Measurements from ENCODE around the gene NKTR. TPM values are rescaled to one million over a fixed set of nuclear protein-coding genes. Genes with fewer than 3 reads are reported as not detected.

The NKTR gene
- total RNA-seq, 1 donor: 324 TPM

DNA sequence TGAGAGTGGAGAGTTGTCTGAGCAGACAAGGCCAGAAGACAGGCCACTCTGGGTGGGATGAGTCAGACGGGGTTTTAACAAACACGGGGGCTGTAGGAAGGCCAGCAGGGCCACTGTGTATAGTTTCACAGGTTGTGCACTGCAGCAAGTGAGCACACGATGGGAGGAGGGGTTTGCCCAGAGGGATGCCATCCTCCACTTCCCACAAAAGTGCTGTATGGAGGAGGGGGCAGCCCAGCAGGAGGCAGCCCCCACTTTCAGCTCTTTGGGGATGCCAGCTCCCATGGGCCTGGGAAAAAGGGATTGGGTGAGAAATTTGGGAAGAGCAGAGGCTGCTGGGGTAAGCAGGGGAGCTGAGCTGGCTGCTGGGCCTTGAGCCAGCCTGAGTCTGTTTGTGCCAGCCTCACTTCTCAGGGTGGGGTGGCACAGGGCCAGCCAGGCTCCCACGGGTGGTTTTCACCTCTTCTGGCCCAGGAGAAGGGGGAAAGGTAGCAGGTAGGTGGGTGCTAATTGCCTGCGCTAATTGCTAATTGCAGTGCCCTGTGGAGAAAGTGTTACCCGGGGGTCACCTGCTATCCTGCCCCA lies 59.7 kb downstream of the NKTR start:
- Histone ChIP-seq H3K9me3 (ENCODE audit: low read depth, low read length) (no peaks in the 10 kb centered on the region), H3K27me3 (ENCODE audit: insufficient read depth, low read length) (no peaks in the 10 kb centered on the region), H3K4me3 (ENCODE audit: low read length) (no peak overlapping the region), H3K4me1 (ENCODE audit: insufficient read depth, low read length) (peaks cover 5% of the 10 kb centered on the region)

DNA sequence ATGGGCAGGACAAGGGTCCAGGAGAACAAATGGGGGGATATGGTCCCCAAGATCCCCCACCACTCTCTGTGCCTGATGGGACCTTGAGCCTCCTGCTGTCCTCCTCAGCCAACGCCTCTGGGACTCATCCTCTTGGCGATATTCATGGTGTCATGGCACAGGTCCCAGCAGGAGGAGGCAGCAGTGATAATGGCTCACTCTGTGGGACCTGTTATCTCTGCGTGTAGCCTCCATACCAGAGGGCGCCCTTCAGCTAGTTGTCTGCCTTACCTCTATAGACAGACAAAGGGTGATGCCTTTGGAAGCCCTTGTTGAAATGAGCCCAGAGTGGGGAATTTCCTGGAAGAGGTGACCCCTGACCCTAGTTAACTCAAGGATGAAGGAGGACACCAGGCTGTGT lies 60.4 kb downstream of the NKTR start:
- Histone ChIP-seq H3K27me3 (ENCODE audit: insufficient read depth, low read length) (no peaks in the 10 kb centered on the region), H3K4me1 (ENCODE audit: insufficient read depth, low read length) (no peaks in the 10 kb centered on the region), H3K9me3 (ENCODE audit: low read depth, low read length) (no peaks in the 10 kb centered on the region), H3K4me3 (ENCODE audit: low read length) (no peak overlapping the region)

DNA sequence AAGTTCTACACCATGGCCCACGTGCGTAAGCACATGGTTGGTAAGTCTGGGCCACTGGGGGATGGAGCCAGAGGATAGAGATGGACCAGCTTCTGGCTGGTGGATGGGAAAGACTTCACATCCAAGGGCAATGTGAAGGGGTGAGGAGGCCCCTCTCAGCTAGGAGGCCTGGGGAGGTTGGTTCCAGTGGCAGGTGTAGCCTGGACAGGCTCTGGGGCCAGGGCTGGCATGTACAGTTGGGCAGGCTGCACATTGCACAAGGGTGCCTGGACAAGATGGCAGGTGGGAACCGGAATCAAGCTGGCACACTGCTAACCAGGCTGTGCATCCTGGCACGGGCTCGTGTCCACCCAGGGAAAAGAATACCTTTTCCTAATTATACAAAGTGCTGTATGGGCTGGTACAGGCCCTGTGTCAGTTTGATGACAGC lies 61.1 kb downstream of the NKTR start:
- H3K27me3 ChIP-seq (ENCODE audit: insufficient read depth, low read length): no peaks in the 10 kb centered on the region
- H3K9me3 ChIP-seq (ENCODE audit: low read depth, low read length): no peaks in the 10 kb centered on the region
- no peak overlapping the region for H3K4me3 ChIP-seq (ENCODE audit: low read length)
- no peaks in the 10 kb centered on the region for H3K4me1 ChIP-seq (ENCODE audit: insufficient read depth, low read length)

DNA sequence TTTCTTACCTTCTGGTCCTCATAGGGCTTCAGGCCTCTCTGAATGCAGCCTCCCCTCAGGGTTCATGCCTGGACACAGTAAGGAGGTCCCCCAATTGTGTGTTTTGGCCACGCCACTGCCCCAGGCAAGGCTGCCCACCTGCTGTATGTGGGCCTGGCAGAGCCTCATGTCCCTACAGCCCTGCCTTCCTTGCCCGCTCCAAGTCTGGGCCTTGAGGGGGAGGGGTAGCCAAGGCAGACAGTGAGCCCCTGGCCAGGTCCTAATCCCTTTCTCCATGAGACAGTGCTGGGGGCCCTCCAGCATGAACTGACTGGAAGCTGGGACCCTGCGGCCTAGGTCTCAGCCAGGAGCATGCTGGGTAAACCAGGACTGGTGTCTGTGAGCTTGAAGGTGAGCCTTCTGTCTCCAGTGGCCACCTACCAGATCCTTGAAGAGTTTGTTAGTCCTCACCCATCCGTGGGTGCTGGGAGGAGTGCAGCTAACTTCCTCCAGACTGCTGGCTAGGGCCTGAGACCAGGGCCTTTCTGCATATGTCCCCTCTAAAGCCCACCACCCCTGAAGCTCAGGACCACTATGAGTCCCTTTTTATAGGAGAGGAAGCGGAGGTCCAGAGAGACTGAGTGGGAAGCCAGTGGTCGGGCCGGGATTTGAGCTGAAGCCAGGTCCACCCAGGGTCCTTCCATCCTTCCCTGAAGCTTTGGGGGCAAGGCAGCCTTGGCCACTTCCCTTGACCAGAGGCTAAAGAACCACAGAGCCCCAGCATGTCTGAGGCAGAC lies 61.7 kb downstream of the NKTR start:
- Histone ChIP-seq H3K4me1 (ENCODE audit: insufficient read depth, low read length) (no peaks in the 10 kb centered on the region), H3K4me3 (ENCODE audit: low read length) (no peak overlapping the region), H3K27me3 (ENCODE audit: insufficient read depth, low read length) (no peaks in the 10 kb centered on the region), H3K9me3 (ENCODE audit: low read depth, low read length) (no peaks in the 10 kb centered on the region)

DNA sequence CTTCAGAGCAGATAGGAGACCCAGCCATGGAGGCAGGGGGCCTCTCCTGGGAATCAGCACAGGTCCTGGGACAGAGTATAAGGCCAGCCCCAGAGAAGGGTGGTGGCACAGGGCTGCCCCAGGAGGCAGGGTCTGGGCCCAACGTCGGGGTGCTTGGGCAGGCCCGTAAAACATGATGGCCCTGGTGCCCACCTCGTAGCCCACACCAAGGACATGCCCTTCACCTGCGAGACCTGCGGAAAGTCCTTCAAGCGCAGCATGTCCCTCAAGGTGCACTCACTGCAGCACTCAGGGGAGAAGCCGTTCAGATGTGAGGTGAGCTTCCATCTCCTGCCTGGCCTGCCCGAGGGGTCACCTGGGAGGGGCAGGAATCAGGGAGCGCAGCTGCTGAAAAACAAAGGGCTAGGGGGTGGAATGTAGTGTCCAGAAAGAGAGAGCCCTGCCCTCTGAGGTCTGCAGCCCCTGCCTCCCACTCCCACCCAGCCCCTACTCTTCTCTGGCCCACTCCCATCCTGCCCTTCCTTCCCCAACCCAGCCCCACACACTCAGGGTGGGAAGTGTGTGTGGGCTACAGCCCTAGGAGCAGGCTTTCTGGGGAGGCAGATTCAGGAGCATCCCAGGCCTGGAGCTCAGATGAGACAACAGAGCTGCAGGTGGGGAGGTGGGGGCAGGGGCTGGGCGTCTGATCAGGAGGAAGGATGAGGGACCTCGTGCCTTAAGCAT lies 62.5 kb downstream of the NKTR start:
- H3K4me3 ChIP-seq (ENCODE audit: low read length): no peak overlapping the region
- no peaks in the 10 kb centered on the region for H3K27me3 ChIP-seq (ENCODE audit: insufficient read depth, low read length)
- H3K4me1 ChIP-seq (ENCODE audit: insufficient read depth, low read length): no peaks in the 10 kb centered on the region
- H3K9me3 ChIP-seq (ENCODE audit: low read depth, low read length): no peaks in the 10 kb centered on the region

DNA sequence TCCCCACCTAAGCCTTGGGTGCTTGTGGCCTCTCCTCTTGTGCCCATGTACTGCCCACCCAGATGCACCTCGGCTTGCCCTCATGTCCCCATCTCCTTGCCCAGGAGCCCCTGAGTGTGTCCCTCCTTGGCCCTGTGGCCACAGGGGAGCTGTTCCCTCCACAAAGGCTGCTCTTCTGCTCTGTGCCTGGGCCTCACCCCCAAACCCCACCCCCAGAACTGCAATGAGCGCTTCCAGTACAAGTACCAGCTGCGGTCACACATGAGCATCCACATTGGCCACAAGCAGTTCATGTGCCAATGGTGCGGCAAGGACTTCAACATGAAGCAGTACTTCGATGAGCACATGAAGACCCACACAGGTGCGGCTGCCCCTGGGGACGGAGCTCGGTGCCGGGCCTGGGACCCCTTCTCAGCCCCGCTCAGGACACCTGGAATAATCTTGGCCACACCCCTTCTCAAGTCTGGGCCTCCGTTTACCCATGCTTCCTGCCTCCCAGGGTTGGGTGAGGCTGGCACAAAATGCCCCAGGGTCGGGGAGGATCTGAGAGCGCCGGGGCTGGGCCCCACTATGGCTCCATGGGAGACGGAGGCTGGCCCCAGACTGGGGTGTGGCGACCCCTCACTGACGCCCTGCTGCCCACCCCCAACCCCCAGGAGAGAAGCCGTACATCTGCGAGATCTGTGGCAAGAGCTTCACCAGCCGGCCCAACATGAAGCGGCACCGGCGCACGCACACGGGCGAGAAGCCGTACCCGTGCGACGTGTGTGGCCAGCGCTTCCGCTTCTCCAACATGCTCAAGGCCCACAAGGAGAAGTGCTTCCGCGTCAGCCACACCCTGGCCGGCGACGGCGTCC lies 63.3 kb downstream of the NKTR start:
- Histone ChIP-seq H3K4me1 (ENCODE audit: insufficient read depth, low read length) (no peaks in the 10 kb centered on the region), H3K4me3 (ENCODE audit: low read length) (no peak overlapping the region), H3K9me3 (ENCODE audit: low read depth, low read length) (no peaks in the 10 kb centered on the region), H3K27me3 (ENCODE audit: insufficient read depth, low read length) (no peaks in the 10 kb centered on the region)

DNA sequence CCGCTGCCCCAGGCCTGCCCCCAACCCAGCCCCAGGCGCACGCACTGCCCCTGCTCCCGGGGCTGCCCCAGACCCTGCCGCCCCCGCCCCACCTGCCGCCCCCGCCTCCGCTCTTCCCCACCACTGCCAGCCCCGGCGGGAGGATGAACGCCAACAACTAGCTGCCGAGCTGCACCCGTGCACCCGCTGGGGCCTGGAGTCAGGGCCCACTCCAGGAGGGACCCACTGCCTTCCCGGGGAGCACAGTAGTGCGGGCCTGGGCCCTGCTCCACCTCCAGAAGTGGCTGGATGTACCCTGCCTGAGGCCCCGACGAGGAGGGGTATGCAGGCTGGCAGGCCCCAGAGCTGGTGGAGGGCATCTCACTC lies 63.9 kb downstream of the NKTR start:
- Histone ChIP-seq H3K4me3 (ENCODE audit: low read length) (no peak overlapping the region), H3K9me3 (ENCODE audit: low read depth, low read length) (no peaks in the 10 kb centered on the region), H3K27me3 (ENCODE audit: insufficient read depth, low read length) (no peaks in the 10 kb centered on the region), H3K4me1 (ENCODE audit: insufficient read depth, low read length) (no peaks in the 10 kb centered on the region)

DNA sequence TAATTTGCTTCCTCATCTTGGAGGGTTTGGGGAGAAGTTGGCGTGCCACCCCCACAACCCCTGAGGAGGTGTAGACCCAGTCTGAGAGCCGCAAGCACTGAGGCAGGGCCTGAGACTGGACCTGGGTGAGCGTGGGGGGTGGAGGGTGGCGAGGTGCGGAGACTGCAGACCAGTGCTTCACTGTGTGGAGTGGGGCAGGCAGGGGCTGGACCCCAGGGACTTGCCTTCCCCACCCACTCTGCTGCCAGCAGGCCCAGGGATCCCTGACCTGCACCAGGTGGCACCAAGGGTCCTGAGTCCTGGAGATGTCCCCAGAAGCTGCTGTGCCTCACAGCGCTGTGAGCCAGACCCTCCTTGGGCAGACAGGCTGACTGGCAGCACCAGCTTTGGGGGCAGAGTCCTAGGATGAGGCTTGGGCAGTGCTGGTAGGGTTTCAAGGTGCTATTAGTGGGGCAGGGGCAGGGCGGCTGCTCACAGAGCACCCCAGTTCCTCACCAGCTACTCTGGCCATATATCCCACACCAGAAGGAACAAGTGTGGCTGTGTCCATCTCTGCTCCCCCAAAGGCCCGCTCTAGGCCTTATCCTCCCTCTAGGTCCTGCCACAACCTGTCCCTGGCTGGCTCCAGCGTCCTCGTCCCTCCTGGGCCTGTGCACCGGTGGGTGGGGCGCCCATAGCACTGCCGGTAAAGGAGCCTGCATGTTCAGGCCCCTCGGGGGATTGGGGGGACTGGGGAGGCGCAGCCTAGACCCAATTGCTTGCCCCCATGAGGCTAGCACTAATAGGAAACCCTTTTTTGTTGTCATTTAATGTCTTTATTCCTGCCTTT lies 64.8 kb downstream of the NKTR start:
- Histone ChIP-seq H3K27me3 (ENCODE audit: insufficient read depth, low read length) (no peaks in the 10 kb centered on the region), H3K9me3 (ENCODE audit: low read depth, low read length) (no peaks in the 10 kb centered on the region), H3K4me3 (ENCODE audit: low read length) (no peak overlapping the region), H3K4me1 (ENCODE audit: insufficient read depth, low read length) (no peaks in the 10 kb centered on the region)

DNA sequence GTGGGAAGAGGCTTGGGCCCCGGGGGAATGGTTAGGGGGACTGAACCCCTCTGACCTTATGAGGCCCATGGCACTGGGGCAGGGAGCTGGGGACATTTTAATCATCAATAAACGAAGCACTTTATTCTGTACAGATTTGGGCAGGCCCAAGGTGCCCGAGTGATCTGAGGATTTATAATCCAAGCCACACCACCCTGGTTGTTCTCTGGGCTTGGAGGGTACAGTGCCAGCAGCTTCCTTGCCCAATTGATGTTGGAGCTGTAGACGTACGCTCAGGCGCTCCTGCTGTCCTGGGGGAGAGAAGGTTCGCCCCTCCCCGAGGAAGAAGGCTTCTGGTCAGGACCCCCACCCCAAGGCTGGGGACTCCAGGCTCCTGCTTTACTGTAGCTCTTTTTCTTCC lies 65.5 kb downstream of the NKTR start:
- no peaks in the 10 kb centered on the region for H3K9me3 ChIP-seq (ENCODE audit: low read depth, low read length)
- no peaks in the 10 kb centered on the region for H3K27me3 ChIP-seq (ENCODE audit: insufficient read depth, low read length)
- no peaks in the 10 kb centered on the region for H3K4me1 ChIP-seq (ENCODE audit: insufficient read depth, low read length)
- no peak overlapping the region for H3K4me3 ChIP-seq (ENCODE audit: low read length)

DNA sequence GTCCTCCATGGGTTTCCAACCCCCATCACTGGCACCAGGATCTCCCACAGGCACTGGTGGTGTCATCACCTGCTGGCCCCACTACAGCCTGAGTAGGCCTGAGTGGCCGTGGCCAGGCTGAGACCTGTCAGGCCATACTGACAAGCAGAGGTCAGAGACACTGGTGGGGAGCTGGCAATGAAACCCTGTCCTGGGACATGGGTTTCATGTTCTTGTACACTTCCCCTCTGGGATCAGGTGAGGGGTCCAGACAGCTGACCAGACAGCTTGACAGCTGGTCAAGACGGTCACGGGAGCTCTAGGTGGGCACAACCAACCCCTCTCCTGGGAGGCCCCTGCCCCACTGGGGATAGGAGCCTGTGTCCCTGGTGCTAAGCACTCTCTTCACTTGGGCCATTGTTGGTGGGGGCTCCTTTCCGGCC lies 66.1 kb downstream of the NKTR start:
- Histone ChIP-seq H3K27me3 (ENCODE audit: insufficient read depth, low read length) (no peaks in the 10 kb centered on the region), H3K9me3 (ENCODE audit: low read depth, low read length) (no peaks in the 10 kb centered on the region), H3K4me3 (ENCODE audit: low read length) (no peak overlapping the region), H3K4me1 (ENCODE audit: insufficient read depth, low read length) (no peaks in the 10 kb centered on the region)

DNA sequence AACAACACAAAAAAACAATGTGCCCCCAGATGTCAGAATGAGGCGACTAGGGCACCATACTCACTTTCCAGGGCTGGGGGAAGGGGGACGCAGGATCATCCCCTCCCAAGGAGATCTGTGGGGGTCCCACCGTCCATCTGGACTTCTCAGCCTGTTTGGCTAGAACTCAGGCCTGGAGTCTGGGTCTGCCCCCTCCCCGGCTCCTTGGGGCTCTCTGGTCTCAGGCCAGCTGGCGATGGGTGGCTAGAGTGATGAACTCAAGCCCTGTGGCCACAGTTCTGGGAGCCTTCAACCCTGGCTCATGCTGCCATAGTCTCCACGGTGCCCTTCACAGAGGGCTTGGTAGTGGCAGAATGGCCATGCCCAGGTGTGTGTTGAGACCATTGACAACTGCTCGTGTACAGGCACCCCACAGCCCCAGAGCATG lies 66.6 kb downstream of the NKTR start:
- Histone ChIP-seq H3K4me3 (ENCODE audit: low read length) (no peak overlapping the region), H3K27me3 (ENCODE audit: insufficient read depth, low read length) (no peaks in the 10 kb centered on the region), H3K9me3 (ENCODE audit: low read depth, low read length) (no peaks in the 10 kb centered on the region), H3K4me1 (ENCODE audit: insufficient read depth, low read length) (no peaks in the 10 kb centered on the region)

DNA sequence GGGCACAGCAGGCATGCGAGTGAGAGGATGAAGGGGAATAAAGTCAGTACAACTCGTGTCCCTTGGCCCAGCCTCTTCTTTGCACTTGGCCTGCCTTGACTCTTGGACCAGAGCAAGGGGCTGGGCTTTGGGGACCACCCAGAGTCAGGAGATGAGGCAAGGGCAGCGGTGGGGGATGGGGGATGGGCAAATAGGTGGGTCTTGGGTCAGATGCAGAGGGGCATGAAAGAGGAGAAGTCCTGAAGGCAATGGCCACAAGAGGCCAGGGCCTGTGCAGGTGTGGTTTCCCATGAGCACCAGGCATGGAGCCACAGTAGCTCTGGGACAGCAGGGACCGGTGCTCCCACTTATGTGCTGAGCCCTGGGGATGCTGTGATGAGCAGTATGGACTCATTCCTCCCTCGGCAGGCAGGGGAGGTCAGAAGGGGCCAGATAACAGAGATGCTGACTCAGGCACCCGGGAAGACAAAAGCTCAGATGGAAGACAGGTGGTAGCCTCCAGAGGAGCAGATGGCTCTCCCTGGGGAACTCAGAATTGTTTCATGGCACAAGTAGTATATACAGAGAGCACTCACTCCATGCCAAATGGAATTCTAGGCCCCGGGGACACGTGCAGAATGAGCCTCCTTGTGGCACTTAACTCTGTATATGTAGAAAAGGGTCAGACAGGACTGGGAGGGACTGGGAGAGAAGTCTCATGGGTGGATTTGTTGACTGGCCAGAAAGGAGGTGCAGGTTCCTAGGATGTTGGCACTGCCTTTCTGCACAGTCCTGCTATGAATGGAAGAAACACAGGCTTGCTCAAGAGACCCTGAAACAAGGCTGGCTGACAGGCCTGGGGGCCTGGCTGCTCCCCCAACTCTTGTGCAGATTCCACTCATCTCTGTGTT lies 67.3 kb downstream of the NKTR start:
- H3K9me3 ChIP-seq (ENCODE audit: low read depth, low read length): no peaks in the 10 kb centered on the region
- H3K4me1 ChIP-seq (ENCODE audit: insufficient read depth, low read length): no peaks in the 10 kb centered on the region
- H3K27me3 ChIP-seq (ENCODE audit: insufficient read depth, low read length): no peaks in the 10 kb centered on the region
- H3K4me3 ChIP-seq (ENCODE audit: low read length): no peak overlapping the region

DNA sequence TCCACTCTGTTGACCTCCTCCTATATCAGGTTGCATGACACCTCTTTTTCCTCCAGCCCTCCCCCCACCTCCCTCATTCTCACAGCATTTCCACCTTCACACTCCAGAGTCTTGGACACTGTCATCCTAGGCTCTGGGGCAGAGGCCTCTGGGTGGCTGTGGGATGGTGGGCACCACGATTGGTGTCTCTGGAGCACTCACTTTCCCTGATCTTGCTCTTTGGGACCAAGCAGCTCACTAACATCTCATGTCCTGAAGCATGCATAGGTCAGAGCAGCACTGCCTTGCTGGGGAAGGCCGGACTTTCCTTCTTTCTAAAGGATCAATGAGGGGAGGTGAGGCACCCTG lies 67.9 kb downstream of the NKTR start:
- Histone ChIP-seq H3K9me3 (ENCODE audit: low read depth, low read length) (no peaks in the 10 kb centered on the region), H3K4me3 (ENCODE audit: low read length) (no peak overlapping the region), H3K4me1 (ENCODE audit: insufficient read depth, low read length) (no peaks in the 10 kb centered on the region), H3K27me3 (ENCODE audit: insufficient read depth, low read length) (no peaks in the 10 kb centered on the region)

Measured in mononuclear cell (primary cell).